Right lobe of liver (tissue), 6 donors: ENCODE measurements around the gene KCTD21. TPM values are rescaled to one million over a fixed set of nuclear protein-coding genes. Genes with fewer than 3 reads are reported as not detected.

Experiments used
- ATAC-seq, 4 donors: fragments of 200-7000 bp; cut with Tn5 transposase; one replicate each; pipeline ENCODE4 v1.9.1; 2020; ENCODE audit warnings: mild to moderate bottlenecking in 4 of 4, moderate library complexity in 4 of 4
- DNase-seq, 3 donors: peaks; one replicate each; pipeline ENCODE4 v3.0.0-alpha.2; 2020
- H3K27ac ChIP-seq, 3 donors: fragments of 200-600 bp; one replicate each; pipeline ENCODE4 v1.8.0; 2022
- H3K27me3 ChIP-seq, 2 donors: fragments of 200-600 bp; one replicate each; pipeline ENCODE4 v1.8.0; 2022
- H3K36me3 ChIP-seq, 4 donors: fragments of 200-600 bp; sonication (generic) in 1 of 4; one replicate each; pipeline versions ENCODE4 v1.5.1 to v1.8.0; 2017 to 2022; ENCODE audit warnings: control low read depth in 1 of 4
- H3K4me1 ChIP-seq, 4 donors: fragments of 200-600 bp; sonication (generic) in 1 of 4; one replicate each; pipeline versions ENCODE4 v1.5.1 to v1.8.0; 2017 to 2022; ENCODE audit warnings: control low read depth in 1 of 4
- H3K4me3 ChIP-seq, 3 donors: fragments of 200-600 bp; one replicate each; pipeline ENCODE4 v1.8.0; 2022
- H3K9me3 ChIP-seq, 4 donors: fragments of 200-600 bp; sonication (generic) in 1 of 4; one replicate each; pipeline versions ENCODE4 v1.5.1 to v1.8.0; 2017 to 2022; ENCODE audit warnings: control low read depth in 1 of 4
- CTCF ChIP-seq, 4 donors: fragments of 200-600 bp in 3 of 4; fragments of 450-650 bp in 1 of 4; IDR thresholded peaks; one replicate each; pipeline versions ENCODE4 v1.5.1 to v1.8.0; 2016 to 2022; ENCODE audit warnings: antibody characterized with exemption in 4 of 4, mild to moderate bottlenecking in 2 of 4
- POLR2A ChIP-seq: fragments of 450-650 bp; IDR thresholded peaks from one replicate; pipeline ENCODE4 v1.6.1; 2017; ENCODE audit warnings: antibody characterized with exemption, mild to moderate bottlenecking
- WGBS: methylation state at CpG from one replicate; pipeline ENCODE4 v1.1.6; 2018; ENCODE audit warnings: low coverage, low lambda C conversion rate; ENCODE audit not compliant: insufficient coverage; ENCODE audit errors: missing lambda C conversion rate; 5-methylcytosine and 5-hydroxymethylcytosine counted together
- intact Hi-C, 2 donors: fragments of 100-400 bp; cut with DNase I; formaldehyde crosslinking; loops; one replicate each; pipeline versions ENCODE4 v1.11.2 to v1.14.1; 2022
- total RNA-seq, 6 experiments: library from RNA; depleted of rRNA in 2 of 6; stranded (reverse); fragments of >200 nt in 2 of 6; fragmentation: NEBNext Ultra II Directional in 3 of 6; extraction: Animal tissue kit (Norgen Biotek cat#: 25700) in 3 of 6; gene quantifications; one replicate each; pipeline versions ENCODE4 v1.1.0 to v1.2.4, GENCODE V29; 2016 to 2023
- donor health status: DM: no; HTN: yes; CAD: no.
- donor health status: DM: no; HTN: no; CAD: no.
- donor health status: DM: no; HTN: no; CAD: no.
- donor health status: DM: no; HTN: yes; CAD: no.
- donor health status: DM: no; HTN: yes; CAD: no.

KCTD21 gene
- total RNA-seq, 6 experiments from 2014 or later, result 9.6 to 15.6 (median 11.9) TPM

- Histone ChIP-seq H3K9me3 (no peaks in the 10 kb centered on the region), H3K4me3 (peak overlapping the region; percentile 24 to 62 (median 55)), H3K4me1 (peaks cover 0 to 44% (median 11%) of the 10 kb centered on the region in 4 donors), H3K27ac (peak overlapping the region; percentile 86 to 93 (median 93)), H3K27me3 (no peaks in the 10 kb centered on the region), H3K36me3 (peaks cover 0 to 4% (median 0%) of the 10 kb centered on the region in 4 donors)
- intact Hi-C loops, result no loop called here
- peak; percentile 45 to 83 (median 67) for DNase-seq
- WGBS, result 35% methylated on average over 7 of the region's 7 CpGs
- ATAC-seq, result peak; percentile 22 to 57 (median 36)
- TF ChIP-seq POLR2A, result peak; percentile 69
- no peak for TF ChIP-seq CTCF (IDR thresholded peaks at IDR 0.05)
Measured at GRCh38 chr11:78170874-78171549, 17.4 kb downstream of the KCTD21 start.

- intact Hi-C loops, result no loop called here
- H3K27ac ChIP-seq, result peak overlapping the region; percentile 86 to 93 (median 93)
- TF ChIP-seq POLR2A (no peak), CTCF (IDR thresholded peaks at IDR 0.05) (no peak)
- WGBS, result 18% methylated on average over 7 of the region's 11 CpGs
- peak overlapping the region; percentile 24 to 62 (median 55) for H3K4me3 ChIP-seq
- H3K4me1 ChIP-seq, result peaks cover 0 to 44% (median 11%) of the 10 kb centered on the region in 4 donors
- H3K36me3 ChIP-seq, result peaks cover 0 to 4% (median 0%) of the 10 kb centered on the region in 4 donors
- H3K27me3 ChIP-seq, result no peaks in the 10 kb centered on the region
- DNase-seq, result no peak
- no peaks in the 10 kb centered on the region for H3K9me3 ChIP-seq
- ATAC-seq, result peak in 3 of 4 donors; percentile 1 to 16 (median 7)
Measured at GRCh38 chr11:78170413-78170812, 18.0 kb downstream of the KCTD21 start.

- peaks cover 0 to 3% (median 0%) of the 10 kb centered on the region in 4 donors for H3K36me3 ChIP-seq
- H3K27ac ChIP-seq, result peak overlapping the region; percentile 86 to 93 (median 93)
- TF ChIP-seq POLR2A (peak; percentile 66), CTCF (IDR thresholded peaks at IDR 0.05) (no peak)
- peaks cover 0 to 52% (median 13%) of the 10 kb centered on the region in 4 donors for H3K4me1 ChIP-seq
- peak overlapping the region in 2 of 3 donors; percentile 55 to 62 for H3K4me3 ChIP-seq
- no peaks in the 10 kb centered on the region for H3K9me3 ChIP-seq
- intact Hi-C loops, result no loop called here
- no peaks in the 10 kb centered on the region for H3K27me3 ChIP-seq
- DNase-seq (peak; percentile 78 to 94 (median 90)), ATAC-seq (peak; percentile 65 to 81 (median 72))
- WGBS, result 29% methylated on average over 8 of the region's 17 CpGs
Measured at GRCh38 chr11:78168539-78169477, 19.6 kb downstream of the KCTD21 start.

- H3K36me3 ChIP-seq, result no peaks in the 10 kb centered on the region
- ATAC-seq (no peak), DNase-seq (no peak)
- intact Hi-C loops, result no loop called here
- H3K4me3 ChIP-seq, result no peak overlapping the region
- H3K27me3 ChIP-seq, result no peaks in the 10 kb centered on the region
- TF ChIP-seq CTCF (IDR thresholded peaks at IDR 0.05) (no peak), POLR2A (no peak)
- peak overlapping the region; percentile 86 to 93 (median 93) for H3K27ac ChIP-seq
- peaks cover 0 to 70% (median 18%) of the 10 kb centered on the region in 4 donors for H3K4me1 ChIP-seq
- H3K9me3 ChIP-seq, result no peaks in the 10 kb centered on the region
- 92% methylated on average over 6 of the region's 6 CpGs for WGBS
Measured at GRCh38 chr11:78166855-78167469, 21.5 kb downstream of the KCTD21 start.
